ENCODE results near the gene CCNL1.
"Not testable (repeated sequence)": the region's sequence is repeated elsewhere in the genome, so short reads cannot be mapped to it uniquely, and the experiment has no call there.

The CCNL1 gene

GRCh38 chr3:157122116-157122515 is 37.8 kb downstream of the CCNL1 start:
- no peak for DNase-seq

GRCh38 chr3:157121522-157121921 is 38.4 kb downstream of the CCNL1 start:
- no peak for DNase-seq

- peak; percentile 69 for DNase-seq
Measured at GRCh38 chr3:157120071-157120892, 39.7 kb downstream of the CCNL1 start.

GRCh38 chr3:157119369-157119951 is 40.5 kb downstream of the CCNL1 start:
- DNase-seq, result peak; percentile 68

GRCh38 chr3:157117875-157118654 is 41.9 kb downstream of the CCNL1 start:
- DNase-seq, result no peak

- DNase-seq, result no peak
Measured at GRCh38 chr3:157117206-157117605, 42.7 kb downstream of the CCNL1 start.

GRCh38 chr3:157116017-157116416 is 43.9 kb downstream of the CCNL1 start:
- DNase-seq, result no peak

- DNase-seq, result no peak
Measured at GRCh38 chr3:157115069-157116006, 44.6 kb downstream of the CCNL1 start.

- DNase-seq, result peak; percentile 54
Measured at GRCh38 chr3:157113832-157114505, 46.0 kb downstream of the CCNL1 start.

GRCh38 chr3:157112536-157112935 is 47.4 kb downstream of the CCNL1 start:
- DNase-seq, result no peak

GRCh38 chr3:157111518-157111917 is 48.4 kb downstream of the CCNL1 start:
- no peak for DNase-seq

GRCh38 chr3:157110761-157111278 is 49.1 kb downstream of the CCNL1 start:
- DNase-seq, result no peak

- no peak for DNase-seq
Measured at GRCh38 chr3:157109267-157110141, 50.4 kb downstream of the CCNL1 start.

GRCh38 chr3:157107644-157108133 is 52.3 kb downstream of the CCNL1 start:
- DNase-seq, result no peak

- DNase-seq, result peak; percentile 20
Measured at GRCh38 chr3:157107037-157107436, 52.9 kb downstream of the CCNL1 start.

- peak; percentile 46 for DNase-seq
Measured at GRCh38 chr3:157104928-157105652, 54.9 kb downstream of the CCNL1 start.

GRCh38 chr3:157104521-157104920 is 55.4 kb downstream of the CCNL1 start:
- DNase-seq, result no peak

- no peak for DNase-seq
Measured at GRCh38 chr3:157103860-157104259, 56.1 kb downstream of the CCNL1 start.

- no peak for DNase-seq
Measured at GRCh38 chr3:157103280-157103679, 56.7 kb downstream of the CCNL1 start.

- DNase-seq, result not testable (repeated sequence)
Measured at GRCh38 chr3:157102595-157102994, 57.4 kb downstream of the CCNL1 start.
